ENCODE measurements around the gene TSBP1. TPM values are rescaled to one million over a fixed set of nuclear protein-coding genes. Genes with fewer than 3 reads are reported as not detected.

Gene TSBP1
- total RNA-seq, 4 donors from 2014 or later = not detected

DNA sequence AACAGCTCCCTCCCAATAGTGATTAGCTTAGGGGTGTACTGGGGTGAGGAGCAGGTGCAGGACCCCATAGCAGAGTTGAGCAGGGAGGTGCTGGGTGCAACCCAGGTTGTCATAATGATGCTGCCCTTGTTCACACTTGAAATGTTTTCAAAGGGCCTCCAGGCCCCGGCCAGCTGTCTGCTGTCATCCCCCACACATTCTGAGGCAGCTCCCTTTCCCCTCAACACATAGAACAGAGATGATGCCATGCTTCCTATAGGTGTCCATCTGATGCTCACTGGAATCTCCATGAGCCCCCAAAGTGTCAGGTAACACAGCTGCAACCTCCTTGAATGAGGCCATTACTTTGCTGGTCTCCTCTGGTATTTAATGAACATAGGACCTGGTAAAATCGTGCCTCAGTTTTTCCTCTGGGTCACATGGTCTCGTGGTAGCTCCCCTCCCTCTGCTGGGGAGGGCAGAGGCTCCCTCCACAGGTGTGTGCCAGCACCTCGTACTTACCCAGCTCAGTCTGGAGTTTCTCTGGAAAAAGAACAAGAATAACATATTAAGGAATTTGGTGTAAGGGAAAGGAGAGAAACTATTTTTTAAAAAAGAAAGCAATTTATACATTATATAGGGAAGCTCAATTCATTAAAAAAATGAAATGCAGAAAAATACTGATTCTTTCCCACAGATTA lies 29.7 kb upstream of the TSBP1 start:
- Histone ChIP-seq H3K27ac (no peak overlapping the region), H3K4me3 (no peak overlapping the region), H3K36me3 (no peaks in the 10 kb centered on the region), H3K9me3 (no peaks in the 10 kb centered on the region), H3K4me1 (no peaks in the 10 kb centered on the region), H3K27me3 (no peaks in the 10 kb centered on the region)
- TF ChIP-seq POLR2A (IDR thresholded peaks at IDR 0.05) = no peak
- TF ChIP-seq, protein P1, sequence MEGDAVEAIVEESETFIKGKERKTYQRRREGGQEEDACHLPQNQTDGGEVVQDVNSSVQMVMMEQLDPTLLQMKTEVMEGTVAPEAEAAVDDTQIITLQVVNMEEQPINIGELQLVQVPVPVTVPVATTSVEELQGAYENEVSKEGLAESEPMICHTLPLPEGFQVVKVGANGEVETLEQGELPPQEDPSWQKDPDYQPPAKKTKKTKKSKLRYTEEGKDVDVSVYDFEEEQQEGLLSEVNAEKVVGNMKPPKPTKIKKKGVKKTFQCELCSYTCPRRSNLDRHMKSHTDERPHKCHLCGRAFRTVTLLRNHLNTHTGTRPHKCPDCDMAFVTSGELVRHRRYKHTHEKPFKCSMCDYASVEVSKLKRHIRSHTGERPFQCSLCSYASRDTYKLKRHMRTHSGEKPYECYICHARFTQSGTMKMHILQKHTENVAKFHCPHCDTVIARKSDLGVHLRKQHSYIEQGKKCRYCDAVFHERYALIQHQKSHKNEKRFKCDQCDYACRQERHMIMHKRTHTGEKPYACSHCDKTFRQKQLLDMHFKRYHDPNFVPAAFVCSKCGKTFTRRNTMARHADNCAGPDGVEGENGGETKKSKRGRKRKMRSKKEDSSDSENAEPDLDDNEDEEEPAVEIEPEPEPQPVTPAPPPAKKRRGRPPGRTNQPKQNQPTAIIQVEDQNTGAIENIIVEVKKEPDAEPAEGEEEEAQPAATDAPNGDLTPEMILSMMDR (IDR thresholded peaks at IDR 0.05) = no peak
- no peak for DNase-seq

DNA sequence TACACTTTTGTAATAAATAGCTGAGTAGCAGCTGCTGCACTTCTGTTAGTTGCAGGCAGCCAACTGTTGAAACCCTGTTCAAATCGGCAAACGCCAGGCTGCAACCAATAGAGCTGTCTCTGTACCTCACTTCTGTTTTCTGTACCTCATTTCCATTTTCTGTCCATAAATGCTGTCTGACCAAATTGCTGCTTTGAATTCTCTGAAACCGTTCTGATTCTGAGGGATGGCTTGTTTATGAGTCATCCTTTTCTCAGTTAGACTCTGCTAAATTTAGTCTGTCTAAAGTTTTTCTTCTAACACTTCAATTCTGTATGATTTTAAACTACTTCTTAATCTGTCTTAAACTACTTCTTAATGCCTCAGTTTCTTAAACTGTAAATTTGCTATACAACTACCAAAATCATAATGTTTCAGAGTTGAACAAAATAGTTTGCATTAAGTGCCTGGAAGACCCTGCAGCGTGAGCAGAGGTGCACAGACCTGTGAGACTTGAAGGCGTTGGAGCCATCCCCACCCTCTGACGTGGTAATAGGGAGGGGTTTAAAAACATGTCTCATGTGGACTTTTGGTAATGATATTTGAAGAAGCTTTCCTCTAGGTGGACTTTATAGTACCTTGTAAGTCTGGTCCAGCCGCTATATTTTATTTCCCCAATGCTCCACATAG lies 25.7 kb upstream of the TSBP1 start:
- Histone ChIP-seq H3K4me3 (no peak overlapping the region), H3K4me1 (no peaks in the 10 kb centered on the region), H3K27ac (no peak overlapping the region), H3K27me3 (no peaks in the 10 kb centered on the region), H3K36me3 (no peaks in the 10 kb centered on the region), H3K9me3 (no peaks in the 10 kb centered on the region)
- DNase-seq = peak in 1 of 3 donors; percentile 25
- TF ChIP-seq, protein P1 (IDR thresholded peaks at IDR 0.05) = no peak
- TF ChIP-seq POLR2A (IDR thresholded peaks at IDR 0.05) = no peak

DNA sequence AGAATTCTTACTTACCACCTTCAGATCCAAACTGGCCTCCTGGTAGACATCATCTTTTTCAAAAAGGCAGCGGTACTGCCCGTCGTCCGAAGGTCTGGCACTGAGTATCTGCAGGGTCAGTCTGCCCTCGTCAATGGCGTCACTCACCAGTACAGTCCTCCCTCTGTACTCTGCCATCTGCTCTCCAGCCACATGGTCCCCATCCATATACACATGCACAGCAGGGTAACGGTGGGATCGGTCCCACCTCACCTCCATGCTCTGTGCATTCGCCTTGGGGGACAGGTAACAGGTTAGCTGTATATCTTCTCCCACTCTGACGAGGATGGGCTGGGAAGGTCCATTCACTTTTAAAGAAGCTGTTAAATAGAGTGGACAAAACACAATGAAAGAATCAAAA lies 24.3 kb upstream of the TSBP1 start:
- TF ChIP-seq, protein P1 (IDR thresholded peaks at IDR 0.05) = no peak
- TF ChIP-seq POLR2A (IDR thresholded peaks at IDR 0.05) = no peak

DNA sequence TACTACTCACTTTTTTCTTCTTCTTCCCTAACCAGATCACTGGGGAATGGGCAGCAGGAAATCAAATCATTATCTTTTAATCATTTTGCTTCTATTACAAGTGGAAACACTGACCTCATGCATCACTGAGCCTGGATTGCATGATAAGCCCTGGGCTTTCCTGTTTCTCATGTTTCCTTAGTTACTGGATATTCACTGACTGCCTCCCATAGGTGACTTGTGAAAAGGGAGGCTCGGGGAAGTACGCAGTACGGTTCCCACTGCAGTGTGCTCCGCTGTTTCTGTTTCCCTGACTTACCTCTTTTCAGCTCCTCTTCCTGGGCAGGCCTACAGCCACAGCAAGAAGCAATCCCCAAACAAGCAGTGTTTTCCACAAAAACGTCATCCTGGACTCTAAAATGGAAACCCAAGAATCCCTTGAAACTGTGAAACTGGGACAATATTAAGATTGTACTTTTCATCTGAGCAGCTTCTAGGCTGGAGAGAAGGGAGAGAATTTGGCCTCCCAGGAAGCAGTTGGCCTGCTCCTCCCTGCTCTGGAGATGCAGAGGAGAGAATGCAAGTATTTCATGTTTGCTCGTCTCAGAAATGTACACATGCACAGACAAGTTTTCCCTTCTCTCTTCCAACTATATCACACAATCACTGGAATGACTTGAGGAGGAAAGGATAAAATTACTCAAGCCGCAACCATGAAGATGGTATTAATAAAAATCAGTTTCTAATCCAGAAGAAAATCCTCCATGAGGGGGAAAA lies 22.1 kb upstream of the TSBP1 start:
- no peak overlapping the region for H3K4me3 ChIP-seq
- no peaks in the 10 kb centered on the region for H3K4me1 ChIP-seq
- H3K27me3 ChIP-seq = no peaks in the 10 kb centered on the region
- no peaks in the 10 kb centered on the region for H3K36me3 ChIP-seq
- H3K9me3 ChIP-seq = no peaks in the 10 kb centered on the region
- DNase-seq = no peak
- TF ChIP-seq, protein P1 (IDR thresholded peaks at IDR 0.05) = no peak
- no peak for TF ChIP-seq POLR2A (IDR thresholded peaks at IDR 0.05)
- peak overlapping the region in 1 of 4 donors; percentile 3 for H3K27ac ChIP-seq

More for the DNA sequence above, 24.3 kb upstream of the TSBP1 start:
- no peak for DNase-seq
- Histone ChIP-seq H3K36me3 (no peaks in the 10 kb centered on the region), H3K27ac (no peak overlapping the region), H3K4me1 (no peaks in the 10 kb centered on the region), H3K9me3 (no peaks in the 10 kb centered on the region), H3K4me3 (no peak overlapping the region), H3K27me3 (no peaks in the 10 kb centered on the region)

DNA sequence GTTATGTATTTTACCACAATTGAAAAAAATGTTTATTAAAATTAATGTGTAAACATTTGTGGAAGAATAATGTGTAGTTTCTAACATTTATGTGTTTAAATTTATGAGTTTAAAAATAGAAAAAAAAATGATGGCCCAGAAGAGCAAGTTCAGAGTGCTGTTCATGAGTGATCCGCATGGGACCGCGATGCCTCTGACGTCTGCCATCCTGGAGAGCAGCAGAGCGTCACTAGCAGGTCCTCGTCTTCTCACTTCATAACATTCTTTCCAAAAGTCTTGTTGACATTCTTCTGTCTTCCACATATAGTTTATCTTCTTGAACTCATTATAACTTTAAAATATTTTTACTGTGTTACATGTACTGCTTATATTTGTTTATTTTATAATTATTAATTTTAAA lies 19.8 kb upstream of the TSBP1 start:
- TF ChIP-seq, protein P1 (IDR thresholded peaks at IDR 0.05) = no peak
- no peak for TF ChIP-seq POLR2A (IDR thresholded peaks at IDR 0.05)
- Histone ChIP-seq H3K27ac (no peak overlapping the region), H3K4me1 (peaks cover 0 to 10% (median 0%) of the 10 kb centered on the region in 4 donors), H3K36me3 (no peaks in the 10 kb centered on the region), H3K9me3 (no peaks in the 10 kb centered on the region), H3K27me3 (no peaks in the 10 kb centered on the region), H3K4me3 (no peak overlapping the region)
- DNase-seq = no peak
